HUES6 (cell line): Measurements from ENCODE around the gene C5orf47.
A peak's percentile ranks its signal among the peaks of the same experiment; 100 is the strongest.
"Not testable (repeated sequence)": the region's sequence is repeated elsewhere in the genome, so short reads cannot be mapped to it uniquely, and the experiment has no call there.

ENCODE experiments used
- H3K27ac ChIP-seq: 2 replicates; pipeline ENCODE4 v1.7.0; 2013; ENCODE audit warnings: low read depth, mild to moderate bottlenecking, low read length, inconsistent platforms
- H3K27me3 ChIP-seq: 2 replicates; pipeline ENCODE4 v1.6.1; 2013; ENCODE audit warnings: low read length; ENCODE audit not compliant: control insufficient read depth, insufficient read depth
- H3K36me3 ChIP-seq: 2 replicates; pipeline ENCODE4 v1.6.1; 2013; ENCODE audit warnings: low read length; ENCODE audit not compliant: control insufficient read depth, insufficient read depth
- H3K4me1 ChIP-seq: 2 replicates; pipeline ENCODE4 v1.6.1; 2013; ENCODE audit warnings: low read length; ENCODE audit not compliant: control insufficient read depth, insufficient read depth
- H3K4me3 ChIP-seq: 2 replicates; pipeline ENCODE4 v1.5.1; 2013; ENCODE audit warnings: low read depth, low read length
- H3K9ac ChIP-seq: one replicate; pipeline ENCODE4 v1.6.1; 2013; ENCODE audit warnings: mild to moderate bottlenecking, low read length
- H3K9me3 ChIP-seq: 2 replicates; pipeline ENCODE4 v1.6.1; 2013; ENCODE audit warnings: low read depth, low read length; ENCODE audit not compliant: control insufficient read depth, insufficient read depth

Gene C5orf47

DNA sequence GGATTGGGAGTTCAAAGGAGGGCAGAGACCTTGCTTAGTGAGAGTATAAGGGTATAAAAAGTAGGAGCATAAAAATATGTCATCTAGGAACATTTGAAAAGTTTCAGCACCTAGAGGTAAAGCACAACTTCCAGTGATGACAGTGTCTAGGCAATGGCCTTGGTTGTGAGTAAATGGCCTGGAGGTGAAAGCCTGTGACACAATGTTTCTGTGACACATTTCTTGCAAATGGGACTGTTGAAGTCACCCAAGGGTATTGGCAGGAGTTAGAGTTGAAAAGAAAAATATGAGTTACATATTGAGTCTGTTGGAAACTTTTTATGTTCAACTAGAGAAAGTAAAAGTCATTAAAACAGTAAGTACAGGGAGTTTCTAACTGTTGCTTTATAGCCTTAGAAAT lies 14.8 kb downstream of the C5orf47 start:
- Histone ChIP-seq H3K9ac (no peak overlapping the region), H3K27ac (no peak overlapping the region), H3K4me3 (no peak overlapping the region), H3K9me3 (no peaks in the 10 kb centered on the region), H3K4me1 (no peaks in the 10 kb centered on the region), H3K27me3 (peaks cover 3% of the 10 kb centered on the region; the same call in 1 of the 2 replicates), H3K36me3 (no peaks in the 10 kb centered on the region)

DNA sequence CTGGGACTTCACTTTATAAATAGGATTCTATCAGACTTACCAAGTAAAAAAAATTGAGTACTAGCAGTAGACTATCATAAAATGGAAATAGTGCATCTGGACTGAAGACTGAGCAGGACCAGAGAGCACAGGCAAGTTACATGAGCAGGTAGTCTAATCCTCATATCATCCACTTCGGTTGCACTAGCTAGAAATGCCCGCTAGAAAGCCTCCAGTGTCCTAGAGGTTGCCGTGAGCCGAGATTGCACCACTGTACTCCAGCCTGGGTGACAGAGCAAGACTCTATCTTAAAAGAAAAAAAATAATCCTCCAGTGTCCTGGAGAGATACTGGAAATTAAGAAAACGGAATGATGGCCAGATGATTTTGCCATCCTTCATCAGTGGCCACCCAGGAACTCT lies 20.0 kb downstream of the C5orf47 start:
- no peaks in the 10 kb centered on the region for H3K36me3 ChIP-seq
- peaks cover 3% of the 10 kb centered on the region; the same call in 1 of the 2 replicates for H3K27me3 ChIP-seq
- H3K4me3 ChIP-seq = no peak overlapping the region
- H3K9ac ChIP-seq = no peak overlapping the region
- no peaks in the 10 kb centered on the region for H3K9me3 ChIP-seq
- no peaks in the 10 kb centered on the region for H3K4me1 ChIP-seq
- no peak overlapping the region for H3K27ac ChIP-seq

DNA sequence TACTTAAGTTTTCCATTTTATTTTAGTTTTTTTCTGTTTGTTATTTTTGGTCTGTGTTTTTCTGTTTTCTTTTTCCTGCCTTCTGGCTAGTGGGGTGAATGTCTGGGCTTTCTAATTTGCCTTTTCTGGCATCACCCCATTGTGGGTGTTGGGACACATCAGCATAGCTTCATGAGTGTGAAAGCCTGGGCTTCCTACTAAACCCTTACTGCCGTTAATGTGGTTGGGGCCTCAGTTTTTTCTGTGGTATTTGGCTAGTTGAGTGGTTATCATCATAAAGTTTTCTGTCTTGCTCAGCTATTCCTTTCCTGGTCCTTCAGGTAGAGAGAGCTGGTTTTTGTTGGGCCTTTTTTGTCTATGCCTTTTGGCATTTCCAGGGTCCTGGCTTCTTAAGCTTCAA lies 21.4 kb downstream of the C5orf47 start:
- no peak overlapping the region for H3K27ac ChIP-seq
- H3K9me3 ChIP-seq = no peaks in the 10 kb centered on the region
- H3K9ac ChIP-seq = no peak overlapping the region
- no peaks in the 10 kb centered on the region for H3K4me1 ChIP-seq
- H3K27me3 ChIP-seq = peaks cover 3% of the 10 kb centered on the region; the same call in 1 of the 2 replicates
- H3K36me3 ChIP-seq = no peaks in the 10 kb centered on the region
- H3K4me3 ChIP-seq = no peak overlapping the region

GRCh38 chr5:174011441-174011840 lies 22.5 kb downstream of the C5orf47 start:
- Histone ChIP-seq H3K4me3 (no peak overlapping the region), H3K36me3 (no peaks in the 10 kb centered on the region), H3K9ac (no peak overlapping the region), H3K4me1 (no peaks in the 10 kb centered on the region), H3K27me3 (peaks cover 3% of the 10 kb centered on the region; the same call in 1 of the 2 replicates), H3K27ac (no peak overlapping the region), H3K9me3 (no peaks in the 10 kb centered on the region)

DNA sequence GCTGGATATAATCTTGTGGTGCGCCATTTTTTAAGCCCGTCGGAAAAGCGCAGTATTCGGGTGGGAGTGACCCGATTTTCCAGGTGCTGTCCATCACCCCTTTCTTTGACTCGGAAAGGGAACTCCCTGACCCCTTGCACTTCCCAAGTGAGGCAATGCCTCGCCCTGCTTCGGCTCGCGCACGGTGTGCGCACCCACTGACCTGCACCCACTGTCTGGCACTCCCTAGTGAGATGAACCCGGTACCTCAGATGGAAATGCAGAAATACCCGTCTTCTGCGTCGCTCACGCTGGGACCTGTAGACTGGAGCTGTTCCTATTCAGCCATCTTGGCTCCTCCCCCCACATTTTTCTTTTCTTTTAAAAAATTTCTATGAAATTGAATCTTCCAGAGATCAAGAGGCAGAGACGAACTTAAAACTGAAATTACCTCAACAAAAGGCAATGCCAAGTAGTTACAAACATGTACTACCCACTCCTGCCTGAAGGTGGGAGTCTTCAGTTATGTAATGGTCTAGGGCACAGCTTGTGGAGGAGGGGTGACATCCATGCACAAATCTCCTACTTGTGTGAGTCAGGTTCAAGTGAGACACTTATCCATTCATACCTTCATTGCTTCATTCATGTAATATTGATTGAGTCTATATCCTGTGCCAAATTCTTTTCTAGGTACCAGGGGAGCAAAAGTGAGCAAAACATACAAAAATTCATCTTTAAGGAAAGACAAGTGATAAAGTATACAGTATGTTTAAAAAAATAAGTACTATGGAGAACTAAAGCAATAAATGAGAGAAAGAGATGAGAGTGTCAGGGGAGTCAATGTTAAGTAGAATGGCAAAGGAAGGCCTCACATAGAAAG lies 31.3 kb downstream of the C5orf47 start:
- not testable (repeated sequence) for H3K9me3 ChIP-seq, H3K36me3 ChIP-seq, H3K27me3 ChIP-seq, H3K4me1 ChIP-seq, H3K27ac ChIP-seq
- Histone ChIP-seq H3K9ac (peak overlapping the region; percentile 46), H3K4me3 (peak overlapping the region; percentile 57)

- no peak overlapping the region for H3K4me3 ChIP-seq
- H3K27ac ChIP-seq = no peak overlapping the region
- H3K9me3 ChIP-seq = no peaks in the 10 kb centered on the region
- H3K9ac ChIP-seq = no peak overlapping the region
- no peaks in the 10 kb centered on the region for H3K4me1 ChIP-seq
- no peaks in the 10 kb centered on the region for H3K27me3 ChIP-seq
- no peaks in the 10 kb centered on the region for H3K36me3 ChIP-seq
Observed at GRCh38 chr5:174020928-174021304, 31.9 kb downstream of the C5orf47 start.

GRCh38 chr5:174022384-174023095 lies 33.6 kb downstream of the C5orf47 start:
- Histone ChIP-seq H3K9ac (no peak overlapping the region), H3K4me1 (no peaks in the 10 kb centered on the region), H3K36me3 (no peaks in the 10 kb centered on the region), H3K9me3 (no peaks in the 10 kb centered on the region), H3K27me3 (no peaks in the 10 kb centered on the region), H3K4me3 (no peak overlapping the region), H3K27ac (no peak overlapping the region)

- Histone ChIP-seq H3K27me3 (no peaks in the 10 kb centered on the region), H3K4me3 (no peak overlapping the region), H3K27ac (no peak overlapping the region), H3K4me1 (no peaks in the 10 kb centered on the region), H3K9ac (no peak overlapping the region), H3K9me3 (0 out of 2 replicates have a peak, but pooled peaks cover 2% of the 10 kb centered on the region), H3K36me3 (no peaks in the 10 kb centered on the region)
Observed at GRCh38 chr5:174030286-174030685, 41.3 kb downstream of the C5orf47 start.

GRCh38 chr5:174044466-174045254 lies 55.7 kb downstream of the C5orf47 start:
- no peaks in the 10 kb centered on the region for H3K36me3 ChIP-seq
- H3K4me1 ChIP-seq = no peaks in the 10 kb centered on the region

DNA sequence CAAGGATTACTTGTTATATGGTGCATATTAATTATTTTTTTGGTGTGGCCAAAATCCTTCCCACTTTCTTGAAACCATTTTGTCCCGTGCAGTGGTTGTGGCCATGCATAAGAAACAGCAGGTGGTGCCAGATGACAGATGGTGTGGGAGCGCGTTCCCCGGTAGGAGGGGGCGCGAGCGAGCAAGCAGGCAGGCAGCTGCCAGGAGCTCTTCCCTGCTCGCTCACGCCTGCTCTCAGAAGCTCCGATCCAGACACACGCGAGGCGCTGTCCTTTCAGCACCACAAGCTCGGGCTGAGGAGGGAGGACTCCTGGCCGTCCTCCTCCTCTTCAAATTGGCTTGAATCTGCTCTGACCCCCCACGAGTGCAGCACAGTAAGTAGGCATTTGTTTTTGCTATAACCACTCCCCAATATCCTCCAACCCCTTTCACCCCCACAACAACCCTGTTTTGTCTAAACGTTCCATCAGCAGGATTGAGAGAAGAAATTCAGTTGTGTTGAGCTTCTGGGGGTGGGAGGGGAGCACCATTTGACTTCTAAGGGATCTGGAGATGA lies 56.6 kb downstream of the C5orf47 start, which contains the start of gene NSG2:
Gene NSG2, plus strand, starts transcription at position 237 of the 556 bp plus-strand sequence. CDS start 1,050 bp downstream, outside the sequence.
- Histone ChIP-seq H3K36me3 (no peaks in the 10 kb centered on the region), H3K9ac (no peak within 1 kb of the TSS), H3K27ac (no peak within 1 kb of the TSS), H3K4me3 (no peak within 1 kb of the TSS), H3K27me3 (peaks cover 3% of the 10 kb centered on the region; the same call in 1 of the 2 replicates), H3K4me1 (no peaks in the 10 kb centered on the region), H3K9me3 (no peaks in the 10 kb centered on the region)

More at GRCh38 chr5:174044466-174045254, 55.7 kb downstream of the C5orf47 start:
- no peak overlapping the region for H3K9ac ChIP-seq
- no peak overlapping the region for H3K4me3 ChIP-seq
- no peak overlapping the region for H3K27ac ChIP-seq
- H3K9me3 ChIP-seq = no peaks in the 10 kb centered on the region
- H3K27me3 ChIP-seq = peaks cover 3% of the 10 kb centered on the region; the same call in 1 of the 2 replicates
